Stimulated activated CD4-positive, alpha-beta T cell treated with anti-CD3 and anti-CD28 coated beads, Interleukin-4, amount 100 ng/mL, for 1 hour (primary cell): ENCODE measurements around the gene INTS11.
"Not testable (repeated sequence)": the region's sequence is repeated elsewhere in the genome, so short reads cannot be mapped to it uniquely, and the experiment has no call there.

ENCODE experiments used
- DNase-seq: peaks from one replicate; pipeline ENCODE4 v3.0.0-alpha.2; 2020

The INTS11 gene

DNA sequence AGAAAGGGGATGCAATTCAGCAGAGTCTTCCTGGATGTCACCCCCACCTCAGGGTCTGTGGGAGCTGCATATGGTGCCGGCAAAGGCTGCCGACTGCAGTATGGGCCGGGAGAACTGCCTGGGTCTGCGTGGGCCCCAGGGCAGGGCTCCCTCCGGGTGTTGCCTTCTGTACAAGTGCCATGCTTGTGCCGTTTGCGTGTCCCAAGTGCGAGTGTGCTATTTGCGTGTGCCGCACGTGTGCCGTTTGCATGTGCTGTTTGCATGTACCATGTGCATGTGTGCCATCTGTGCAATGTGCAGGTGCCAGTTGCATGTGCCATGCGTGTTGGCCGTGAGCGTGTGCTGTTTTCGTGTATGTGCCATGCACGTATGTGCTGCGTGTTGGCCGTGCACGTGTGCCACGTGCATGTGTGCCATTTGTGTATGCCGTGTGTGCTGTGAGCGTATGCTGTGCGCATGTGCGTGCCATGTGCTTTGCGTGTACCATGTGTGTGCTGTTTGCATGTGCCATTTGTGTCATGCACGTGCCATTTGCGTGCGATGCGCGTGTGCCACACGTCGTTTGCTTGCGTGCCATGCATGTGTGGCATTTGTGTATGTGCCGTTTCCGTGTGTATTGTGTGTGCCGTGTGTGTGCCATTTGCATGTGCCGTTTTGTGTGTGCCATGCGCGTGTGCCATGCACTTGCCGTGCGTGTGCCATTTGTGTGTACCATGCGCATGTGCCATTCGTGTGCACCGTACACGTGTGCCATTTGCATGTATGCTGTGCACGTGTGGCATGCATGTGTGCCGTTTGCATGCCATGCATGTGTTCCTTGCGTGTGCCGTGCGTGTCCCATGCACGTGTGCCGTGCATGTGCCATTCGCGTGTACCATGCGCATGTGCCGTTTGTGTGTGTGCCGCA is 5.1 kb upstream of the INTS11 start:
- DNase-seq = no peak

GRCh38 chr1:1328254-1328653 is 3.8 kb upstream of the INTS11 start:
- no peak for DNase-seq

DNA sequence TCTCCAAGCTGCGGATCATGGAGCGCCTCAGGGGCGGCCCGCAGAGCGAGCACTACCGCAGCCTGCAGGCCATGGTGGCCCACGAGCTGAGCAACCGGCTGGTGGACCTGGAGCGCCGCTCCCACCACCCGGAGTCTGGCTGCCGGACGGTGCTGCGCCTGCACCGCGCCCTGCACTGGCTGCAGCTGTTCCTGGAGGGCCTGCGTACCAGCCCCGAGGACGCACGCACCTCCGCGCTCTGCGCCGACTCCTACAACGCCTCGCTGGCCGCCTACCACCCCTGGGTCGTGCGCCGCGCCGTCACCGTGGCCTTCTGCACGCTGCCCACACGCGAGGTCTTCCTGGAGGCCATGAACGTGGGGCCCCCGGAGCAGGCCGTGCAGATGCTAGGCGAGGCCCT is 2.8 kb upstream of the INTS11 start:
- DNase-seq = no peak

- DNase-seq = no peak
These were observed 1.7 kb upstream of the INTS11 start for GRCh38 chr1:1326075-1326605.

- DNase-seq = no peak
These were observed 1.0 kb upstream of the INTS11 start for GRCh38 chr1:1325288-1326074.

- no peak for DNase-seq
These were observed 356 bp downstream of the INTS11 start for GRCh38 chr1:1324084-1324523.

DNA sequence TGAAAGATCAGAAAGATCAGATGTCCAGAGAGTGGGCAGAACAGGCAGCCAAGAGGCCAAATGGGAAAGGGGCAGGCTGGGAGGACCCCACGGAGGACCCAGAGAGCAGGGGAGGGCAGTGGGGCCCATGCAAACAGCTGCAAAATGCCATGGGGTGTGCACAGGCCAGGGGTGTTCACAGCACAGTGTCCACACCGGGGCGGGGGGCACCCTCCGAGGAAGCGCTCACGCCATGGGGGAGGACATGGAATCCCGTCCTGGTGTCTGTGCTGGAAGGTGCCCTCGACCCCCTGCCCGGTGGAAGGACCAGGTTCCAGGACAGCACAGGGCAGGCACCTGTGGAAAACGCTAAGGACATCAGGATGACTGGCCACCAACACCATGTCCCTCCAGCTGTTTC is 1.5 kb downstream of the INTS11 start:
- no peak for DNase-seq

GRCh38 chr1:1322418-1322817 is 2.0 kb downstream of the INTS11 start:
- DNase-seq = no peak

- no peak for DNase-seq
These were observed 3.0 kb downstream of the INTS11 start for GRCh38 chr1:1321477-1321876.

GRCh38 chr1:1320666-1321448 is 3.6 kb downstream of the INTS11 start:
- DNase-seq = no peak

- DNase-seq = no peak
These were observed 4.9 kb downstream of the INTS11 start for GRCh38 chr1:1319646-1319941.

DNA sequence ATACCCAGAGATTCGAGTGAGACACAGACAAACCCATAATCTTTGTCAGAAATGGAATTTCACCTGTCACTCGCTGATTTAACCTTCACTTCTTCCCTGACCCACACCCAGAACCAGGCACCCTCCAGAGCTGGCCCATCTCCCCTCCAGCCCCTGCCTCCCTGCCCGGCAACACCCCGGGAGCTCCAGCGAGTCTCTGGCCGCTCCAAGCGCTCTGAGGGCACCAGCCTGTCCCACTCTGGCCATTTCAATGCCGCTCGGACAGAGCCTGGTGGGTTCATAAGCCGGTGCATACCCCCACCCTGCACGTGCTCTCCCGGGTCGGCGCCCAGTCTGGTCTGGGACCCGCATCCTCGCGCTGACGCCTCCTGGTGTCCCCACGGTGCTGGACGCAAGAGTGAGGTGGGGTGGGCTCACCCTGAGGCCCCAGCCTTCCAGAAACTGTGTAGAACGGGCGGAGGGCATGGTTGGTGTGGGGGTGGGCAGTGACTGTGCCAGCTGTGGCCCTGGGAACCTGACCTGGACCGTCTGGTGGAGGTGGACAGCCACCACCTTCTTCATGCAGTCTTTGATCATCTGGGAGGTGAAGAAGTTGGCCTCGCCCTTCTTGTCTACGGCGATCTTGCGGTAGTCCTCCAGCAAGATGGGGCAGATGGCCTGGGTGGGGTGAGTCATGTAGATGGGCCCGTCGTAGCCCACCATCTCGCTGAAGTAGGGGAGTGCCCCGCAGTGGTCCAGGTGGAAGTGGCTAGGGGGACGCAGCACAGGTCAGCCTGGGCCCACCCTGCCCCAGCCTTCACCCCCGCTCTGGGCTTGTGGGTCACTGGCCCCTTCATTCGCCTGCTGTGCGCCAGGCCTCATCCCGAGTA is 5.4 kb downstream of the INTS11 start:
- DNase-seq = no peak

GRCh38 chr1:1318131-1318652 is 6.3 kb downstream of the INTS11 start:
- DNase-seq = no peak

GRCh38 chr1:1317420-1317819 is 7.0 kb downstream of the INTS11 start:
- no peak for DNase-seq

- not testable (repeated sequence) for DNase-seq
These were observed 8.3 kb downstream of the INTS11 start for GRCh38 chr1:1316199-1316598.

GRCh38 chr1:1315435-1315954 is 9.0 kb downstream of the INTS11 start:
- no peak for DNase-seq

DNA sequence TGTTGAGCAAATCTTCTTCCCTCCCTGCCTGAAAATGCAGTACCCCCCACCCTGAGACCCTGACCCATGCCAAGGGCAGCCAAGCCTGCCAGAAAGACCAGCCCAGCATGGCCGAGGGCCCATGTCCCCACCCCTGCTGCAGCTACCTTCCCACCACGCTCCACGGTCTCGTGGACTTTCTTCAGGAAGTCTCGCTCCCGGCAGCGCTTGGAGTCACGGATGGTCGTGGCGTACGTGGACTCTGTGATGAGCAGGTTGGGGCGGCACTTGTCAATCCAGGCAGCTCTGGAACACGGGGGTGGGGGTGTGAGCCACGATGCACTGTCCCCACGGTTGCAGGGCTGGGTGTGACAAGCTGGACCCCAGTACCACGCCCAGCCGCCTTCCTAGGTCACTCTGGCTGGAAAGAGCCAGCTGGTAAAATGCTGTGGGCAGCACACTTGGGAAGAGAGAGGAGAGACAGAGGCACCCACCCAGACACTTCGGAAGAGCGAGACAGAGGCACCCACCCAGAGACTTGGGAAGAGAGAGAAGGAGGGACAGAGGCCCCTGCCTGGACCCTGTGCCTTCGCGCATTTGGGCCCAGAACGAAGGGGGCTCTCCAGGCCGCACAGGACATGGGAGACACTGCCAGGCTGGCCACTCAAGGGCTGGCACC is 9.7 kb downstream of the INTS11 start:
- no peak for DNase-seq

GRCh38 chr1:1314237-1314586 is 10.2 kb downstream of the INTS11 start:
- DNase-seq = no peak

GRCh38 chr1:1313500-1314236 is 10.8 kb downstream of the INTS11 start:
- DNase-seq = no peak
